K562 (cell line): ENCODE data around the gene MCU. TPM values are rescaled to one million over a fixed set of nuclear protein-coding genes. Genes with fewer than 3 reads are reported as not detected.

Experiments used
- CTBP1 ChIP-seq: fragments of 450-650 bp; IDR thresholded peaks from 2 replicates; pipeline ENCODE4 v1.6.1; 2016; ENCODE audit warnings: borderline replicate concordance
- E2F3 ChIP-seq: fragments of 250-450 bp; sonication (Bioruptor Pico); IDR thresholded peaks from 2 replicates; pipeline ENCODE4 v1.4.0; 2020; ENCODE audit warnings: mild to moderate bottlenecking
- HNRNPH1 ChIP-seq: fragments of 200-400 bp; formaldehyde crosslinking; optimal IDR thresholded peaks from 2 replicates; pipeline ENCODE3; 2017; ENCODE audit warnings: low read depth, mild to moderate bottlenecking, low read length, moderate library complexity
- PHF8 ChIP-seq: fragments of 200-600 bp; sonication (generic); IDR thresholded peaks from 2 replicates; pipeline ENCODE4 v1.6.1; 2012; ENCODE audit warnings: mixed run types, mild to moderate bottlenecking, inconsistent platforms, low read length, moderate library complexity, borderline replicate concordance
- PHTF2 ChIP-seq: fragments of 250-450 bp; sonication (Bioruptor Pico); IDR thresholded peaks from 2 replicates; pipeline ENCODE4 v1.5.0; 2021; ENCODE audit warnings: mild to moderate bottlenecking
- ZBTB40 ChIP-seq, 2 experiments: fragments of 450-650 bp in 1 of 2; sonication (generic) in 1 of 2; formaldehyde crosslinking in 1 of 2; IDR thresholded peaks; 2 replicates each; pipeline versions ENCODE4 v1.7.1 to v1.9.0; 2016 to 2022; ENCODE audit warnings: inconsistent platforms in 1 of 2, mild to moderate bottlenecking in 1 of 2, missing genetic modification reagents in 1 of 2
- ZNF224 ChIP-seq: sonication (generic); formaldehyde crosslinking; IDR thresholded peaks from 2 replicates; pipeline ENCODE4 v1.8.0; 2022; ENCODE audit warnings: mild to moderate bottlenecking, missing genetic modification reagents
- polyA plus RNA-seq, 8 experiments: library from polyadenylated mRNA; depleted of rRNA in 4 of 8; stranded (reverse) in 5 of 8; unstranded in 3 of 8; fragments of >200 nt; fragmentation: Nextera tagmentation in 2 of 8; fragmentation: Illumina TruSeq in 1 of 8; extraction: Ambion mirVana in 2 of 8; extraction: Trizol in 1 of 8; gene quantifications; 2 replicates each; pipeline versions ENCODE4 v1.2.1 to v1.2.3, GENCODE V29; 2011 to 2014; ENCODE audit warnings: inconsistent platforms in 1 of 8, missing spikeins in 1 of 8
- total RNA-seq, 7 experiments: library from RNA; depleted of rRNA in 6 of 7; stranded (reverse); fragments of >200 nt in 6 of 7; fragmentation: Illumina TruSeq in 2 of 7; extraction: Trizol in 2 of 7; gene quantifications; 2 replicates each; pipeline versions ENCODE4 v1.2.1 to v1.2.3, GENCODE V29; 2011 to 2021; ENCODE audit warnings: low replicate concordance in 1 of 7

The MCU gene
- total and polyA plus RNA-seq, 9 of the 15 experiments (the other 6 are each of a cell fraction or from before 2014, with no cell fraction given): 8.2 to 88.8 (median 21.3) TPM

- TF ChIP-seq ZBTB40 (IDR thresholded peaks at IDR 0.05): no peak
- TF ChIP-seq ZBTB40 (CRISPR knock-in tag; IDR thresholded peaks at IDR 0.05): no peak
- no peak for TF ChIP-seq ZNF224 (CRISPR knock-in tag)
- TF ChIP-seq PHTF2 (CRISPR knock-in tag): no peak
- TF ChIP-seq E2F3 (CRISPR knock-in tag): no peak
- no peak for TF ChIP-seq HNRNPH1
- TF ChIP-seq CTBP1: no peak
- TF ChIP-seq PHF8: no peak
Observed at GRCh38 chr10:72733989-72734388, 42.0 kb downstream of the MCU start (continued).
